PC-9 (cell line): Measurements from ENCODE around the gene COL5A1. TPM values are rescaled to one million over a fixed set of nuclear protein-coding genes. Genes with fewer than 3 reads are reported as not detected.

Source experiments
- BruUV-seq: library from RNA; stranded (reverse); fragments of 400-500 nt; replicated peaks from 2 replicates; lab custom pipeline; 2021; lab: Mats Ljungman, UMichigan
- CTCF ChIA-PET: fragments of 300-600 bp; sonication (Branson Sonifier 250); formaldehyde crosslinking; loops from one replicate; lab custom pipeline; 2022; ENCODE audit warnings: antibody characterized with exemption; lab: Charles Lee
- POLR2A ChIA-PET: fragments of 300-600 bp; sonication (Branson Sonifier 250); formaldehyde crosslinking; loops from one replicate; lab custom pipeline; 2022; ENCODE audit warnings: antibody characterized with exemption; ENCODE audit not compliant: unreplicated experiment; lab: Charles Lee
- DNase-seq, 2 experiments: peaks; one replicate each; pipeline versions ENCODE4 v3.0.0 to v3.0.0-alpha.2; 2015 to 2022; ENCODE audit warnings: mixed read lengths in 1 of 2
- H2AFZ ChIP-seq: fragments of 200-600 bp; sonication (generic); 2 replicates; pipeline ENCODE4 v1.8.1; 2017; ENCODE audit warnings: antibody characterized with exemption
- H3F3A ChIP-seq: fragments of 200-600 bp; sonication (generic); 2 replicates; pipeline ENCODE4 v1.8.1; 2017; ENCODE audit warnings: antibody characterized with exemption, mild to moderate bottlenecking, low read depth; ENCODE audit not compliant: insufficient read depth
- H3K27ac ChIP-seq: fragments of 200-600 bp; sonication (generic); 2 replicates; pipeline ENCODE4 v1.6.1; 2016; ENCODE audit warnings: mixed run types
- H3K27me3 ChIP-seq: fragments of 200-600 bp; sonication (generic); 2 replicates; pipeline ENCODE4 v1.6.1; 2016; ENCODE audit warnings: low read depth, mixed run types; ENCODE audit not compliant: insufficient read depth
- H3K36me3 ChIP-seq: fragments of 200-600 bp; sonication (generic); 2 replicates; pipeline ENCODE4 v1.6.1; 2016; ENCODE audit warnings: low read depth, mixed run types
- H3K4me1 ChIP-seq: fragments of 200-600 bp; sonication (generic); replicated peaks from 2 replicates; pipeline ENCODE4 v1.6.1; 2016; ENCODE audit warnings: mixed run types; ENCODE audit not compliant: insufficient read depth
- H3K4me2 ChIP-seq: fragments of 200-600 bp; sonication (generic); 2 replicates; pipeline ENCODE4 v1.6.1; 2017; ENCODE audit warnings: mixed run types
- H3K4me3 ChIP-seq: fragments of 200-600 bp; sonication (generic); 2 replicates; pipeline ENCODE4 v1.6.1; 2016; ENCODE audit warnings: mixed run types
- H3K79me2 ChIP-seq: fragments of 200-600 bp; sonication (generic); 2 replicates; pipeline ENCODE4 v1.6.1; 2017; ENCODE audit warnings: low read depth, mixed run types
- H3K9me2 ChIP-seq: fragments of 200-600 bp; sonication (generic); 2 replicates; pipeline ENCODE4 v1.8.1; 2017; ENCODE audit warnings: mild to moderate bottlenecking; ENCODE audit not compliant: insufficient read depth
- H3K9me3 ChIP-seq: fragments of 200-600 bp; sonication (generic); 2 replicates; pipeline ENCODE4 v1.8.1; 2016; ENCODE audit warnings: low read depth; ENCODE audit not compliant: insufficient read depth
- H4K20me1 ChIP-seq: fragments of 200-600 bp; sonication (generic); 2 replicates; pipeline ENCODE4 v1.8.1; 2017; ENCODE audit not compliant: insufficient read depth
- EZH2 ChIP-seq: fragments of 200-600 bp; sonication (generic); IDR thresholded peaks from 2 replicates; pipeline ENCODE4 v1.8.0; 2017; ENCODE audit warnings: antibody characterized with exemption, low read depth
- intact Hi-C: fragments of 100-400 bp; cut with micrococcal nuclease; formaldehyde crosslinking; loops from one replicate; pipeline ENCODE4 v1.10.0; 2022; ENCODE audit not compliant: unreplicated experiment
- total RNA-seq: library from RNA; stranded (reverse); gene quantifications from 2 replicates; pipeline ENCODE4 v1.2.3, GENCODE V29; 2021
- TF ChIP-seq, protein P1 (sequence below): fragments of 200-600 bp; sonication (generic); conservative IDR thresholded peaks from 2 replicates; pipeline ENCODE4 v1.6.1; 2017; ENCODE audit warnings: mixed run types, antibody characterized with exemption, mild to moderate bottlenecking, moderate library complexity

The COL5A1 gene
- total RNA-seq, 1 experiment from 2014 or later, result 15.2 TPM

- no peaks in the 10 kb centered on the region for H4K20me1 ChIP-seq
- H3K9me2 ChIP-seq, result no peaks in the 10 kb centered on the region
- peaks cover 52% of the 10 kb centered on the region for H3K27me3 ChIP-seq
- no peak overlapping the region for H2AFZ ChIP-seq
- intact Hi-C loops, result no loop called here
- no peaks in the 10 kb centered on the region for H3K4me1 ChIP-seq
- no peaks in the 10 kb centered on the region for H3F3A ChIP-seq
- POLR2A ChIA-PET, result no interaction called here
- no peak for DNase-seq
- H3K4me2 ChIP-seq, result no peak overlapping the region
- CTCF ChIA-PET, result no interaction called here
- no peak overlapping the region for H3K4me3 ChIP-seq
- BruUV-seq, result no TSS peak
- no peaks in the 10 kb centered on the region for H3K79me2 ChIP-seq
- H3K27ac ChIP-seq, result no peak overlapping the region
- H3K36me3 ChIP-seq, result no peaks in the 10 kb centered on the region
- TF ChIP-seq EZH2, result no peak
- TF ChIP-seq, protein P1, sequence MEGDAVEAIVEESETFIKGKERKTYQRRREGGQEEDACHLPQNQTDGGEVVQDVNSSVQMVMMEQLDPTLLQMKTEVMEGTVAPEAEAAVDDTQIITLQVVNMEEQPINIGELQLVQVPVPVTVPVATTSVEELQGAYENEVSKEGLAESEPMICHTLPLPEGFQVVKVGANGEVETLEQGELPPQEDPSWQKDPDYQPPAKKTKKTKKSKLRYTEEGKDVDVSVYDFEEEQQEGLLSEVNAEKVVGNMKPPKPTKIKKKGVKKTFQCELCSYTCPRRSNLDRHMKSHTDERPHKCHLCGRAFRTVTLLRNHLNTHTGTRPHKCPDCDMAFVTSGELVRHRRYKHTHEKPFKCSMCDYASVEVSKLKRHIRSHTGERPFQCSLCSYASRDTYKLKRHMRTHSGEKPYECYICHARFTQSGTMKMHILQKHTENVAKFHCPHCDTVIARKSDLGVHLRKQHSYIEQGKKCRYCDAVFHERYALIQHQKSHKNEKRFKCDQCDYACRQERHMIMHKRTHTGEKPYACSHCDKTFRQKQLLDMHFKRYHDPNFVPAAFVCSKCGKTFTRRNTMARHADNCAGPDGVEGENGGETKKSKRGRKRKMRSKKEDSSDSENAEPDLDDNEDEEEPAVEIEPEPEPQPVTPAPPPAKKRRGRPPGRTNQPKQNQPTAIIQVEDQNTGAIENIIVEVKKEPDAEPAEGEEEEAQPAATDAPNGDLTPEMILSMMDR, result no peak
- no peaks in the 10 kb centered on the region for H3K9me3 ChIP-seq
These were observed 67.1 kb downstream of the COL5A1 start for GRCh38 chr9:134708672-134709038.

DNA sequence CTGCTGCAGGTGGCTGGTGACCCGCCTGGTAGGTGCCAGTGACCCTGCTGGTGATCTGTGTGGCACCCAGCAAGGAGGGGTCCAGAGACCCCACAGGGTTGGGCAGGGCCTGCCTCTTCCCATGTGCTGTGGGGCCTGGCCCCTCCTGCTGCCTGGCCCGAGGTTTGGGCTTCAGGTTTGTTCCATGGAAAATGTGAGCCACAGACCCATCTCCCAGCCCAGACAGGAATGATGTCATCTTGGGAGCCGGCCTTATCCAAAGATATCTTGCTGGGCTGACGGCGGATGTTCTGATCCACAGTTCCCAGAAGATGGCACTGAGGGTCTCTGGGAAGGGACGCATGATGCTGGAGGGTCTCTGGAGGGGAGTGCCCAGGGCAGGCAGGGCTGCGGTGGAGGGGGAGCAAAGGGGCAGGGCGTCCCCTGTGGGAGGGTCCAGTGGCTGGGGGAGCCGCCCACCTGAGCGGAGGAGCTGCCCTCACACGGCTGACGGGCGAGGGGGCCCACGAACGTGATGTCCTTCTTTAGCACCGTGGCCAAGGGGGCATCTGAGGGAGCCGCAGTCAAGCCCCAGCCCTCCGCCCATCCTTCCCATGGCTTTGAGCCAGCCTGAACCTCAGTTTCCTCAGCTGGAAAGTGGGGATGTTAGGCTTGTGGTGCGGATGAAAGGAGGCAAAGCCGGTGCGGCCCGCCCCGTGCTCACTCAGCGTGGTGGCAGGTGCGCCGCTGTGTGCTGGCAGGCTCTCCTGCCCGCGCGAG is 68.1 kb downstream of the COL5A1 start:
- Histone ChIP-seq H3K4me3 (no peak overlapping the region), H3K27me3 (peaks cover 42% of the 10 kb centered on the region), H3K36me3 (no peaks in the 10 kb centered on the region), H3K4me1 (no peaks in the 10 kb centered on the region), H3K27ac (no peak overlapping the region), H3K4me2 (no peak overlapping the region), H2AFZ (no peak overlapping the region), H3K79me2 (no peaks in the 10 kb centered on the region), H4K20me1 (no peaks in the 10 kb centered on the region), H3K9me3 (no peaks in the 10 kb centered on the region), H3K9me2 (no peaks in the 10 kb centered on the region), H3F3A (no peaks in the 10 kb centered on the region)
- POLR2A ChIA-PET, result no interaction called here
- no peak for TF ChIP-seq EZH2
- TF ChIP-seq, protein P1, result no peak
- CTCF ChIA-PET, result no interaction called here
- BruUV-seq, result no TSS peak
- DNase-seq, result no peak
- intact Hi-C loops, result no loop called here

DNA sequence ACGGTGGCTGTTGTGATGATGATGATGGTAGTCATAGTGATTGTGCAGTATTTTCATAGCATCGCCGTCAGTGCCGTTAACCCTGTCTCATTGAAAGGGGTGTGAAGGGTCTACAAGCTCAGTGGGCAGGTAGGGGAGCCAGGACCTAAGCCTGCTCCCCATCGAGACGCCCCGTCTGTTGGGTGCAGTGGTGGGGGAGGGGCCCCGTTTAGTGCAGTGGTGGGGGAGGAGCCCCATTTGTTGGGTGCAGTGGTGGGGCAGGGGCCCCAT is 68.6 kb downstream of the COL5A1 start:
- Histone ChIP-seq H3K9me2 (no peaks in the 10 kb centered on the region), H2AFZ (no peak overlapping the region), H3K36me3 (no peaks in the 10 kb centered on the region), H3K27me3 (peaks cover 37% of the 10 kb centered on the region), H3K9me3 (no peaks in the 10 kb centered on the region), H3K4me3 (no peak overlapping the region), H3K4me1 (no peaks in the 10 kb centered on the region), H4K20me1 (no peaks in the 10 kb centered on the region), H3K4me2 (no peak overlapping the region), H3K79me2 (no peaks in the 10 kb centered on the region), H3F3A (no peaks in the 10 kb centered on the region), H3K27ac (no peak overlapping the region)
- TF ChIP-seq EZH2, result no peak
- ChIA-PET CTCF (no interaction called here), POLR2A (no interaction called here)
- DNase-seq, result no peak
- intact Hi-C loops, result no loop called here
- no TSS peak for BruUV-seq

DNA sequence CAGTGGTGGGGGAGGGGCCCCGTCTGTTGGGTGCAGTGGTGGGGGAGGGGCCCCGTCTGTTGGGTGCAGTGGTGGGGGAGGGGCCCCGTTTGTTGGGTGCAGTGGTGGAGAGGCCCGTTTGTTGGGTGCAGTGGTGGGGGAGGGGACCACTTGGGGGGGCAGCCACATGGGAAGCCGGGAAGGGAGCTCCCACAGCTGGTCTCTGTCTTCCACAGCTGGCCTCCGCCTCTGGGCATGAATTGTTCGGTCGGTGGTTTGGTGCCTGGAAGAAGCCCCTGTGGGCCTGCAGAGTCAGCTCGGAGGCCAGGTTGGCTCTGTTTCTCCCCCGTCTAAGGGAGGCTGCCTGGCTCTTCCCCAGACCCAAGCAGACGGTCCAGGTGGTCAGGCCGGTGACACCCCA is 69.3 kb downstream of the COL5A1 start:
- no peaks in the 10 kb centered on the region for H3K9me3 ChIP-seq
- no peak overlapping the region for H2AFZ ChIP-seq
- H4K20me1 ChIP-seq, result no peaks in the 10 kb centered on the region
- no peak overlapping the region for H3K4me3 ChIP-seq
- no peaks in the 10 kb centered on the region for H3K9me2 ChIP-seq
- no peak overlapping the region for H3K27ac ChIP-seq
- H3K27me3 ChIP-seq, result peaks cover 30% of the 10 kb centered on the region
- no peak for DNase-seq
- no peak overlapping the region for H3K4me2 ChIP-seq
- no peaks in the 10 kb centered on the region for H3K4me1 ChIP-seq
- intact Hi-C loops, result no loop called here
- POLR2A ChIA-PET, result no interaction called here
- BruUV-seq, result no TSS peak
- TF ChIP-seq EZH2, result no peak
- TF ChIP-seq, protein P1, result no peak
- CTCF ChIA-PET, result no interaction called here
- H3F3A ChIP-seq, result no peaks in the 10 kb centered on the region
- H3K79me2 ChIP-seq, result no peaks in the 10 kb centered on the region
- no peaks in the 10 kb centered on the region for H3K36me3 ChIP-seq
